Ishikawa (cell line): ENCODE measurements around the gene TBC1D22B.

Experiments used
- CEBPB ChIP-seq: IDR thresholded peaks from 2 replicates; pipeline ENCODE4 v1.6.1; 2012
- CREB1 ChIP-seq: IDR thresholded peaks from 2 replicates; pipeline ENCODE4 v1.6.1; 2012; ENCODE audit warnings: low read depth
- EGR1 ChIP-seq: IDR thresholded peaks from 2 replicates; pipeline ENCODE4 v1.6.1; 2012
- EP300 ChIP-seq: IDR thresholded peaks from 2 replicates; pipeline ENCODE4 v1.6.1; 2012; ENCODE audit warnings: borderline replicate concordance
- FOXM1 ChIP-seq: IDR thresholded peaks from 2 replicates; pipeline ENCODE4 v1.6.1; 2012; ENCODE audit warnings: low read depth, borderline replicate concordance
- NFIC ChIP-seq: IDR thresholded peaks from 2 replicates; pipeline ENCODE4 v1.6.1; 2012
- RAD21 ChIP-seq: IDR thresholded peaks from 2 replicates; pipeline ENCODE4 v1.6.1; 2012; ENCODE audit warnings: low read depth
- TAF1 ChIP-seq: IDR thresholded peaks from 2 replicates; pipeline ENCODE4 v1.6.1; 2012; ENCODE audit warnings: low read depth, mild to moderate bottlenecking
- TCF12 ChIP-seq: IDR thresholded peaks from 2 replicates; pipeline ENCODE4 v1.6.1; 2012; ENCODE audit warnings: low read depth
- TEAD4 ChIP-seq: IDR thresholded peaks from 2 replicates; pipeline ENCODE4 v1.6.1; 2012
- YY1 ChIP-seq: IDR thresholded peaks from 2 replicates; pipeline ENCODE4 v1.6.1; 2012; ENCODE audit warnings: low read depth
- ZBTB7A ChIP-seq: IDR thresholded peaks from 2 replicates; pipeline ENCODE4 v1.6.1; 2012; ENCODE audit warnings: low read depth
- TF ChIP-seq, protein P1 (sequence below): IDR thresholded peaks from 2 replicates; pipeline ENCODE4 v1.6.1; 2012; ENCODE audit warnings: low read depth, mild to moderate bottlenecking
- TF ChIP-seq, protein P2 (sequence below): IDR thresholded peaks from 2 replicates; pipeline ENCODE4 v1.6.1; 2012
- TF ChIP-seq, protein P3 (sequence below): IDR thresholded peaks from 2 replicates; pipeline ENCODE4 v1.6.1; 2012

Gene TBC1D22B

DNA sequence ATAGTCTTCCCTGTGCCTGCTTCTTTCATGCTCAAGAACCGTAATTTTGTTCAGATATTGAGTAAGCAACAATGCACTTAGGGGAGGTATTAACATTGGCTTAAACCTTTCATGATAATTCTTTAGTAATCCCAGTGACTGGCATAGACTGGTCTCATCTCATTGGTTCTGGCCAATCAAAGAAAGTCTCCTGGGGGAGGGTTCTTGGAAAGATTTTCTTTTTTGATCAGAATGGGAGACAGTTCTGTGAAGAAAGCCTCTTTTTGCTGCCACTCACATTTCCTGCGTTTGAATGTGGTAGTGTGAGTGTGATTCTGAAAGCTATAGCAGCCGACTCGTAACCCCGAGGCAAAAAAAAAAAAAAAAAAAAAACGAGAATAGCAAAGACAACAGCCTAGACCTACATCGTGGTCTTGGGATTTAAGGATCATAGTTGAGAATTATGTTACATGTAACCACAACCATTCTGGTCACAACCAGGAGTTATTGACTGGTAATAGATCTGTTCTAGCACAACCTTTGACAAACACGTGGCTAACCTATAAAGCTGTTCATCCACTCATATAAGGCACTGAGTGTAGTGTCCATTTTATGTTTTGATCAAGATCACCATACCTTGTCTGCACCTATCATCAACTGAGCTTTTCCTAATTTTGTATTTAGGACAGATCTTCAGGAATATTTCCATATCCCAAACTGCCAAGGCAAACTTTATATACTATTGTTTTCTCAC lies 15.4 kb downstream of the TBC1D22B start:
- no peak for TF ChIP-seq ZBTB7A
- no peak for TF ChIP-seq RAD21
- TF ChIP-seq, protein P1, sequence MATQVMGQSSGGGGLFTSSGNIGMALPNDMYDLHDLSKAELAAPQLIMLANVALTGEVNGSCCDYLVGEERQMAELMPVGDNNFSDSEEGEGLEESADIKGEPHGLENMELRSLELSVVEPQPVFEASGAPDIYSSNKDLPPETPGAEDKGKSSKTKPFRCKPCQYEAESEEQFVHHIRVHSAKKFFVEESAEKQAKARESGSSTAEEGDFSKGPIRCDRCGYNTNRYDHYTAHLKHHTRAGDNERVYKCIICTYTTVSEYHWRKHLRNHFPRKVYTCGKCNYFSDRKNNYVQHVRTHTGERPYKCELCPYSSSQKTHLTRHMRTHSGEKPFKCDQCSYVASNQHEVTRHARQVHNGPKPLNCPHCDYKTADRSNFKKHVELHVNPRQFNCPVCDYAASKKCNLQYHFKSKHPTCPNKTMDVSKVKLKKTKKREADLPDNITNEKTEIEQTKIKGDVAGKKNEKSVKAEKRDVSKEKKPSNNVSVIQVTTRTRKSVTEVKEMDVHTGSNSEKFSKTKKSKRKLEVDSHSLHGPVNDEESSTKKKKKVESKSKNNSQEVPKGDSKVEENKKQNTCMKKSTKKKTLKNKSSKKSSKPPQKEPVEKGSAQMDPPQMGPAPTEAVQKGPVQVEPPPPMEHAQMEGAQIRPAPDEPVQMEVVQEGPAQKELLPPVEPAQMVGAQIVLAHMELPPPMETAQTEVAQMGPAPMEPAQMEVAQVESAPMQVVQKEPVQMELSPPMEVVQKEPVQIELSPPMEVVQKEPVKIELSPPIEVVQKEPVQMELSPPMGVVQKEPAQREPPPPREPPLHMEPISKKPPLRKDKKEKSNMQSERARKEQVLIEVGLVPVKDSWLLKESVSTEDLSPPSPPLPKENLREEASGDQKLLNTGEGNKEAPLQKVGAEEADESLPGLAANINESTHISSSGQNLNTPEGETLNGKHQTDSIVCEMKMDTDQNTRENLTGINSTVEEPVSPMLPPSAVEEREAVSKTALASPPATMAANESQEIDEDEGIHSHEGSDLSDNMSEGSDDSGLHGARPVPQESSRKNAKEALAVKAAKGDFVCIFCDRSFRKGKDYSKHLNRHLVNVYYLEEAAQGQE: no peak
- TF ChIP-seq FOXM1: no peak
- TF ChIP-seq, protein P2, sequence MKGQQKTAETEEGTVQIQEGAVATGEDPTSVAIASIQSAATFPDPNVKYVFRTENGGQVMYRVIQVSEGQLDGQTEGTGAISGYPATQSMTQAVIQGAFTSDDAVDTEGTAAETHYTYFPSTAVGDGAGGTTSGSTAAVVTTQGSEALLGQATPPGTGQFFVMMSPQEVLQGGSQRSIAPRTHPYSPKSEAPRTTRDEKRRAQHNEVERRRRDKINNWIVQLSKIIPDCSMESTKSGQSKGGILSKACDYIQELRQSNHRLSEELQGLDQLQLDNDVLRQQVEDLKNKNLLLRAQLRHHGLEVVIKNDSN: no peak
- TF ChIP-seq TEAD4: no peak
- no peak for TF ChIP-seq YY1
- TF ChIP-seq NFIC: no peak

DNA sequence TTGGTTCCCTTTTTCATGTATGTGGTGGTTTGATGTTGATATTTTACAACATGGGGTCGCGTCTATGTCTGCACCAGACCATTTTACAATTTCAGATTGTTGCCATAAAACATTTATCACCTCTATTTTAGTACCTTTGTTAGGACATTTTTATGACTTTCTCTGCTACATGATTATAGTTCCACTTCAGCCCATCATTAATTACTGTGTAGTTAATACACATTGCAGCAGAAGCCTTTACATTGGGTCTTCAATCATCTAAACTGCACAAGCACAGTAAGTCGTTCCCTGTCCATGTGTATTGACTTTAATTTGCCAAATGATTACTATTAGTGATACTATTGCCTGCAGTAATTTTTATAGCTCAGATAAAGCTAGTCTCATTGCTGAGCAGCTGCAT lies 16.1 kb downstream of the TBC1D22B start:
- no peak for TF ChIP-seq CREB1
- no peak for TF ChIP-seq RAD21
- TF ChIP-seq, protein P3, sequence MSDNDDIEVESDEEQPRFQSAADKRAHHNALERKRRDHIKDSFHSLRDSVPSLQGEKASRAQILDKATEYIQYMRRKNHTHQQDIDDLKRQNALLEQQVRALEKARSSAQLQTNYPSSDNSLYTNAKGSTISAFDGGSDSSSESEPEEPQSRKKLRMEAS: no peak
- TF ChIP-seq, protein P2: no peak

DNA sequence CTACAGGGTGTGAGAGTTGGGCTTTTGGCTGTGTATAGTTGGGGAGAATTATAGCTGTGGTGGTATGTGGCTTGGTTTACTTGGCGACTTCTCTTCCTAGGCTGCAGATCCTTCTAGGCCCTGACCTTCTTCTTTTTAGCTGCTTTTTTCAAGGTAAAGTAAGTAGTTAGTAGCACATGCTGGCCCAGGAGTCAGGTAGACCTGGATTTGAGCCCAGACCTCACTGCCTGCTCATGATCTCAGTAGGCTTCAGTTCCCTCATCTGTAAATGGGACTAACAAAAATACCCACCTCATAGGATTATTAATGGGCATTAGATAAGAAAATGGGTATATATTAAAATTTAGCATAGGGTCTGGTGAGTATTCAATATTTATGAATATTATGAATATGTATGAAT lies 17.8 kb downstream of the TBC1D22B start:
- TF ChIP-seq, protein P2: no peak
- TF ChIP-seq TAF1 (no peak), ZBTB7A (no peak), EGR1 (no peak), NFIC (no peak), FOXM1 (no peak), RAD21 (no peak), TEAD4 (no peak), YY1 (no peak), CREB1 (no peak), TCF12 (no peak), CEBPB (no peak), EP300 (no peak)
- TF ChIP-seq, protein P1: no peak
- TF ChIP-seq, protein P3: no peak

DNA sequence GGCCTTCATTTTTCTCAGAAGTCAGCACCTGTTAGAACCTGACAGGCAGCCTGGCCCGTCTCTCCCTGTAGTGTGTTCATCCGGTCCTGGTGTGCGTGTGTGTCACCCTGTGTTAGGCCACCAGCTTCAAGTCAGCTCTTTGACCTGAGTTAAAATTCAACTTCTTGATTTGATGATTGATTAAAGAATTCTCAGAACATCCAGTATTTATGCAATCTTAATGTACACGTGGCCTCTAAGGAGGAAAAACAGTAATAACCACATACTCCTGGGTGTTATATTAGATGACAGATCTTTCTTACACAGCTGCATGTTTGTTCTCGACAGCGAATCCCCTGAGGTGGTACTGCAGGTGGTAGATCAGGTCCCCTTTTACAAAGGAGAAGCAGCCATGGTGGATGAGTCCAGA lies 19.4 kb downstream of the TBC1D22B start:
- TF ChIP-seq EGR1 (no peak), TCF12 (no peak), CREB1 (no peak), ZBTB7A (no peak), NFIC (no peak), RAD21 (no peak), YY1 (no peak)
- TF ChIP-seq, protein P2: no peak

DNA sequence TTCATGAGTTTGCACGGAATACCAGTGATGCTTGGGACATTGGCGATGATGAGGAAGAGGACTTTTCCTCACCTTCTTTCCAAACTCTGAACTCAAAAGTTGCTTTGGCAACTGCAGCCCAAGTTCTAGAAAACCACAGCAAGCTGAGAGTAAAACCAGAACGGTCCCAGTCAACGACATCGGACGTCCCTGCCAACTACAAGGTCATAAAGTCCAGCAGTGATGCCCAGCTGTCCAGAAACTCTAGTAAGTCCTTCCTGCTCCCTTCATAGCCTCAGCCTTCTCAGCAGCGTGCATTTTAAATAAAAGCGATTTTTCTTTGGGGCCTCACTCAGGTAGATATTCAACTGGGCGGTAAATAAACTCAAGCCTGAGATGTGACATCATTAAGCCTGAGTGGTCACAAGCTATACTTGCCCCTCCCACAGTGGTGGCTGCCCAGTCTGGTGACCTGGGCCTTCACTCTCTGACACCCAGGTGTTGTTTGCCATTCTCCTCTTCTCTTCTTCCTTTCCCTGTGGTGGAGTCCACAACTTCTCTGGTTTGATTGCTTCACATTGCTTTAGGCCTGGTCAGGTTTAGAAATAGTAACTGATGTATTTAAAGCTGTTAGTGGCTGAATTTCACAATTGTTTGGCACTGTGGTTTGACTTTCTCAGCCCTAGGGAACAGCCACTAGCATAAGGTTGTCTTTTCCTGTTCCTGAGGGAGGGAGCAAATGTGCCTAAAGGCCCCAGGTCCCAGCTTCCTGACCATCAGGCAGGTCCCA lies 22.0 kb downstream of the TBC1D22B start:
- TF ChIP-seq RAD21: no peak
- no peak for TF ChIP-seq ZBTB7A
- TF ChIP-seq TCF12: no peak
- no peak for TF ChIP-seq TEAD4
- TF ChIP-seq, protein P3: no peak
- TF ChIP-seq NFIC: no peak
- TF ChIP-seq CEBPB: no peak
- TF ChIP-seq YY1: no peak
- no peak for TF ChIP-seq EP300
- no peak for TF ChIP-seq CREB1
